ENCODE data around the gene KRT4. TPM values are rescaled to one million over a fixed set of nuclear protein-coding genes. Genes with fewer than 3 reads are reported as not detected.
"Not testable (repeated sequence)": the region's sequence is repeated elsewhere in the genome, so short reads cannot be mapped to it uniquely, and the experiment has no call there.

Gene KRT4
- total RNA-seq, 3 donors from 2014 or later (not counting 1 experiment from before 2014, with no cell fraction given) = not detected

GRCh38 chr12:52796839-52797528 is 16.9 kb downstream of the KRT4 start:
- DNase-seq = no peak
- Mint-ChIP-seq H3K27ac (no peak overlapping the region), H3K27me3 (ENCODE audit: low read depth in 2 of 2) (peaks cover 0 to 14% of the 10 kb centered on the region in 2 donors), H3K36me3 (no peaks in the 10 kb centered on the region), H3K4me3 (no peak overlapping the region), H3K9me3 (no peaks in the 10 kb centered on the region), H3K4me1 (peaks cover 0 to 4% of the 10 kb centered on the region in 2 donors)
- H3K4me1 ChIP-seq (ENCODE audit: control insufficient read depth, insufficient read depth, low read length) = no peaks in the 10 kb centered on the region
- H3K36me3 ChIP-seq (ENCODE audit: control insufficient read depth, insufficient read depth, low read length) = no peaks in the 10 kb centered on the region
- intact Hi-C loops (cut with micrococcal nuclease) = no loop called here
- no peaks in the 10 kb centered on the region for H3K27me3 ChIP-seq (ENCODE audit: control insufficient read depth, insufficient read depth, low read length)
- TF ChIP-seq, protein P1, sequence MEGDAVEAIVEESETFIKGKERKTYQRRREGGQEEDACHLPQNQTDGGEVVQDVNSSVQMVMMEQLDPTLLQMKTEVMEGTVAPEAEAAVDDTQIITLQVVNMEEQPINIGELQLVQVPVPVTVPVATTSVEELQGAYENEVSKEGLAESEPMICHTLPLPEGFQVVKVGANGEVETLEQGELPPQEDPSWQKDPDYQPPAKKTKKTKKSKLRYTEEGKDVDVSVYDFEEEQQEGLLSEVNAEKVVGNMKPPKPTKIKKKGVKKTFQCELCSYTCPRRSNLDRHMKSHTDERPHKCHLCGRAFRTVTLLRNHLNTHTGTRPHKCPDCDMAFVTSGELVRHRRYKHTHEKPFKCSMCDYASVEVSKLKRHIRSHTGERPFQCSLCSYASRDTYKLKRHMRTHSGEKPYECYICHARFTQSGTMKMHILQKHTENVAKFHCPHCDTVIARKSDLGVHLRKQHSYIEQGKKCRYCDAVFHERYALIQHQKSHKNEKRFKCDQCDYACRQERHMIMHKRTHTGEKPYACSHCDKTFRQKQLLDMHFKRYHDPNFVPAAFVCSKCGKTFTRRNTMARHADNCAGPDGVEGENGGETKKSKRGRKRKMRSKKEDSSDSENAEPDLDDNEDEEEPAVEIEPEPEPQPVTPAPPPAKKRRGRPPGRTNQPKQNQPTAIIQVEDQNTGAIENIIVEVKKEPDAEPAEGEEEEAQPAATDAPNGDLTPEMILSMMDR (IDR thresholded peaks at IDR 0.05) = no peak
- H3K27ac ChIP-seq (ENCODE audit: low read length) = no peak overlapping the region
- no peak overlapping the region for H3K4me3 ChIP-seq (ENCODE audit: low read length)
- 87% methylated on average over 3 of the region's 3 CpGs for WGBS (ENCODE audit: insufficient coverage)
- no peaks in the 10 kb centered on the region for H3K9me3 ChIP-seq (ENCODE audit: control insufficient read depth, insufficient read depth, low read length)
- no peak for ATAC-seq

DNA sequence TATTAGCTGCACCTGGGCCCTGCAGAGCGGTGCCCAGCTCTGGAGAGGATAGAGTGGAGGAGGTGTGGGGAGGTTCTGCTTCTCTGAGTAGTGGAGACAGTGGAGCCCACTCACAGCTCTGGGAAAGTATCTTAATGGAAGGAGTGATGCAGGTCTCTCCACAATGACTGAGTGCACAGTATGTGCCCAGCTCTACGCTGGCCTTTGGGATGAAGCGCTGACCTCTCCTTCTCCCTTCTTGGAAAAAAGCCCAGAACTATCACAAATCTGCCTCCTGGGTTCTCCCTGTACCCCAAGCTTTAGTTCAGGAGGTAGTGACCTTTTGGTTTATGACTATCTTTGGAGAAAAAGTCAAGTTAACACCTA is 17.5 kb downstream of the KRT4 start:
- 97% methylated on average over 3 of the region's 3 CpGs for WGBS (ENCODE audit: insufficient coverage)
- Histone ChIP-seq H3K9me3 (ENCODE audit: control insufficient read depth, insufficient read depth, low read length) (no peaks in the 10 kb centered on the region), H3K4me1 (ENCODE audit: control insufficient read depth, insufficient read depth, low read length) (no peaks in the 10 kb centered on the region), H3K27me3 (ENCODE audit: control insufficient read depth, insufficient read depth, low read length) (no peaks in the 10 kb centered on the region), H3K27ac (ENCODE audit: low read length) (no peak overlapping the region), H3K4me3 (ENCODE audit: low read length) (no peak overlapping the region), H3K36me3 (ENCODE audit: control insufficient read depth, insufficient read depth, low read length) (no peaks in the 10 kb centered on the region)
- Mint-ChIP-seq H3K4me3 (no peak overlapping the region), H3K4me1 (peaks cover 0 to 4% of the 10 kb centered on the region in 2 donors), H3K27ac (no peak overlapping the region), H3K27me3 (ENCODE audit: low read depth in 2 of 2) (peaks cover 6 to 16% of the 10 kb centered on the region in 2 donors), H3K36me3 (no peaks in the 10 kb centered on the region), H3K9me3 (no peaks in the 10 kb centered on the region)
- TF ChIP-seq, protein P1 (IDR thresholded peaks at IDR 0.05) = no peak
- intact Hi-C loops (cut with micrococcal nuclease) = no loop called here
- ATAC-seq (no peak), DNase-seq (no peak)

- Mint-ChIP-seq H3K4me3 (no peak within 1 kb of the TSS), H3K27ac (no peak within 1 kb of the TSS), H3K9me3 (no peaks in the 10 kb centered on the region), H3K27me3 (ENCODE audit: low read depth in 2 of 2) (peaks cover 8 to 16% of the 10 kb centered on the region in 2 donors), H3K36me3 (no peaks in the 10 kb centered on the region), H3K4me1 (peaks cover under 1 to 4% of the 10 kb centered on the region in 2 donors)
- H3K27ac ChIP-seq (ENCODE audit: low read length) = no peak within 1 kb of the TSS
- no peaks in the 10 kb centered on the region for H3K27me3 ChIP-seq (ENCODE audit: control insufficient read depth, insufficient read depth, low read length)
- H3K9me3 ChIP-seq (ENCODE audit: control insufficient read depth, insufficient read depth, low read length) = no peaks in the 10 kb centered on the region
- intact Hi-C loops (cut with micrococcal nuclease) = no loop called here
- DNase-seq (no peak), ATAC-seq (no peak)
- WGBS (ENCODE audit: insufficient coverage) = 90% methylated on average over 17 of the region's 17 CpGs
- H3K4me3 ChIP-seq (ENCODE audit: low read length) = no peak within 1 kb of the TSS
- no peaks in the 10 kb centered on the region for H3K4me1 ChIP-seq (ENCODE audit: control insufficient read depth, insufficient read depth, low read length)
- TF ChIP-seq, protein P1 (IDR thresholded peaks at IDR 0.05) = no peak
- no peaks in the 10 kb centered on the region for H3K36me3 ChIP-seq (ENCODE audit: control insufficient read depth, insufficient read depth, low read length)
Observed at GRCh38 chr12:52795694-52796428, 18.1 kb downstream of the KRT4 start, which contains the start of gene KRT3. Gene KRT3 (minus strand): TSS chr12:52796117. CDS start chr12:52796042, 75 bp downstream.

- DNase-seq; H3K27ac ChIP-seq (ENCODE audit: low read length); H3K4me3 ChIP-seq (ENCODE audit: low read length); H3K4me1 Mint-ChIP-seq; H3K9me3 Mint-ChIP-seq; H3K4me3 Mint-ChIP-seq; H3K9me3 ChIP-seq (ENCODE audit: control insufficient read depth, insufficient read depth, low read length); H3K36me3 Mint-ChIP-seq; H3K27me3 ChIP-seq (ENCODE audit: control insufficient read depth, insufficient read depth, low read length); H3K36me3 ChIP-seq (ENCODE audit: control insufficient read depth, insufficient read depth, low read length); intact Hi-C loops (cut with micrococcal nuclease); H3K4me1 ChIP-seq (ENCODE audit: control insufficient read depth, insufficient read depth, low read length); H3K27ac Mint-ChIP-seq; ATAC-seq: not testable (repeated sequence)
- H3K27me3 Mint-ChIP-seq (ENCODE audit: low read depth in 2 of 2) = peaks cover 13 to 22% of the 10 kb centered on the region in 2 donors
- WGBS (ENCODE audit: insufficient coverage) = 88% methylated on average over 2 of the region's 2 CpGs
Observed at GRCh38 chr12:52795332-52795674, 18.6 kb downstream of the KRT4 start.

All from natural killer cell (primary cell).